Spleen (tissue), 7 donors: ENCODE results near the gene FTO.

Source experiments
- POLR2A ChIP-seq, 3 donors: fragments of 450-650 bp; IDR thresholded peaks; one replicate each; pipeline ENCODE4 v1.5.1; 2017; ENCODE audit warnings: antibody characterized with exemption in 3 of 3, mild to moderate bottlenecking in 1 of 3
- TF ChIP-seq, protein P1 (sequence below), 11 experiments: fragments of 200-600 bp in 7 of 11; fragments of 450-650 bp in 4 of 11; sonication (generic) in 4 of 11; IDR thresholded peaks in 8 of 11; conservative IDR thresholded peaks in 3 of 11; 1 replicate in 7 of 11; 2 replicates in 4 of 11; pipeline versions ENCODE4 v1.4.0 to v1.8.0; 2016 to 2021; ENCODE audit warnings: antibody characterized with exemption in 11 of 11, inconsistent platforms in 4 of 11, mild to moderate bottlenecking in 1 of 11
- donor health status: DM: no; HTN: no; CAD: no; lungs with moderate emphysema.
- donor health status: DM: no; HTN: no; CAD: no.
- donor health status: DM: no; HTN: no; CAD: no.

DNA sequence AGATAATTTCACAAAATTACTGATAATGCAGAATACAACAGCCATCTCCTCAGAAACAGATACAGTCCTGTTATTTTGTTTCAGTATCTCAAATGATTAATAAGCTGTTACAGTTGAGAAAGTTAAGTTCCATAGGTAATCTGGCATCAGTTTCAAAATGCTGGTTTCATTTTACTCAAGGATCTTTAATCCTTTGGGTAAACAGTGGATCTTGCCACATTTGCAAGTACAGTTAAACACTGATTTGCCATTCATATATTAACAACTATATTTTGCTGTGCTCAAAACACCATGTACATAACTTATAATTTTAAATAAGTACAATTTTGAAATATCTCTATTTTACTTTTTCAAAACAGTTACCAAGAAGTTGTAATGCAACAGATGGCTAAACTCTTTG, 31.5 kb upstream of the FTO start:
- no peak for TF ChIP-seq POLR2A (IDR thresholded peaks at IDR 0.05)
- TF ChIP-seq, protein P1, sequence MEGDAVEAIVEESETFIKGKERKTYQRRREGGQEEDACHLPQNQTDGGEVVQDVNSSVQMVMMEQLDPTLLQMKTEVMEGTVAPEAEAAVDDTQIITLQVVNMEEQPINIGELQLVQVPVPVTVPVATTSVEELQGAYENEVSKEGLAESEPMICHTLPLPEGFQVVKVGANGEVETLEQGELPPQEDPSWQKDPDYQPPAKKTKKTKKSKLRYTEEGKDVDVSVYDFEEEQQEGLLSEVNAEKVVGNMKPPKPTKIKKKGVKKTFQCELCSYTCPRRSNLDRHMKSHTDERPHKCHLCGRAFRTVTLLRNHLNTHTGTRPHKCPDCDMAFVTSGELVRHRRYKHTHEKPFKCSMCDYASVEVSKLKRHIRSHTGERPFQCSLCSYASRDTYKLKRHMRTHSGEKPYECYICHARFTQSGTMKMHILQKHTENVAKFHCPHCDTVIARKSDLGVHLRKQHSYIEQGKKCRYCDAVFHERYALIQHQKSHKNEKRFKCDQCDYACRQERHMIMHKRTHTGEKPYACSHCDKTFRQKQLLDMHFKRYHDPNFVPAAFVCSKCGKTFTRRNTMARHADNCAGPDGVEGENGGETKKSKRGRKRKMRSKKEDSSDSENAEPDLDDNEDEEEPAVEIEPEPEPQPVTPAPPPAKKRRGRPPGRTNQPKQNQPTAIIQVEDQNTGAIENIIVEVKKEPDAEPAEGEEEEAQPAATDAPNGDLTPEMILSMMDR (IDR thresholded peaks at IDR 0.05 in 8 of 11, conservative IDR thresholded peaks at IDR 0.05 in 3 of 11) = no peak
